Activated naive CD8-positive, alpha-beta T cell (primary cell): ENCODE results near the gene WBP11.

Experiments used
- H3K27ac Mint-ChIP-seq: one replicate; pipeline ENCODE4 v1.8.0; 2021; ENCODE audit warnings: mixed read lengths
- H3K27me3 Mint-ChIP-seq: one replicate; pipeline ENCODE4 v1.8.0; 2021; ENCODE audit warnings: mixed read lengths
- H3K36me3 Mint-ChIP-seq: one replicate; pipeline ENCODE4 v1.8.0; 2021; ENCODE audit warnings: mixed read lengths
- H3K4me1 Mint-ChIP-seq: one replicate; pipeline ENCODE4 v1.8.0; 2021; ENCODE audit warnings: low read depth, mixed read lengths
- H3K4me3 Mint-ChIP-seq: one replicate; pipeline ENCODE4 v1.8.0; 2021; ENCODE audit warnings: mild to moderate bottlenecking, mixed read lengths
- H3K9me3 Mint-ChIP-seq: one replicate; pipeline ENCODE4 v1.8.0; 2021; ENCODE audit warnings: low read depth, mixed read lengths

Gene WBP11

DNA sequence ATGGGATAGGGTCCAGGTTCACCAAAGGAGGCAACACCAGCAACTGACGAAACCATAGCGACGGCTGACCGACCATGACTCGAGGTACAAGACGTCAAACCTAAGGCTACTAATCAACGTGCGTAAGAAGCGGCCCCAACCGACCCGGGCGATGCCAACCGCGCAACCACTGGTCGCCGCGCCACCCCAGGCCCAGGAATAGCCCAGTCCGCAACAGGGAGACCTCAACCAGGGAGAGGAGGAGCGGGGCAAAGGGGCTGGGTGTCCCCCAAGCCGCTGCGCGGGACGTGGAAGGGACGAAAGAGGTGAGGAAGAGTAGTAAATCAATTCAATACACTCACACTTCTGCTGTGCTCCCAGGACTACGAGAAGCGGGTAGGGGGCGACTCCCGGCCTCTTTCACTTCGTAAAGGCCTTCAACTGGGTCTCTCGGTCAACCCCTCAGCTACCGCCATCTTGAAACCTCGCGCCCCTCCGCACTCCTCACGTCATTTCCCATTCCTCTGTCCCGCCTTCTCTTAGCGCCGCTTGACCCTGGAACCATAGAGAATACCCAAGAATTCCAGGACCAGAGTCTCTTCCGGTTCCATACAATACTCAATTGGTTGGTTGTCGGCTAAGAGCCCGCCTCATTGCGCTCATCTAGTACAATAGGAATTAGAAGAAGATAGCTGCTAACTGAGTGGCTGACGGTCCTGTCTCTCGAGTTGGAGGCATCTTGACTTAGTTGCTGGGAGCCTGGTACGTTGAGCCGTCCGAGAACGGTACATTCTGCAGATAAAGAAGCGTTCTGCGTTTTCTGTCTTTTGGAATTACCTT lies at the start of gene WBP11, which contains the start of gene C12orf60:
Gene WBP11, minus strand, starts transcription at position 468 of the 819 bp plus-strand sequence. CDS start 2,095 bp downstream, outside the sequence.
Gene C12orf60, plus strand, starts transcription at position 660 of the 819 bp plus-strand sequence. CDS start 19,266 bp downstream, outside the sequence.
- H3K4me3 Mint-ChIP-seq = no peak within 1 kb of the TSS
- H3K27ac Mint-ChIP-seq = no peak within 1 kb of the TSS
- H3K9me3 Mint-ChIP-seq = no peaks in the 10 kb centered on the region
- peaks cover 30% of the 10 kb centered on the region for H3K4me1 Mint-ChIP-seq
- H3K36me3 Mint-ChIP-seq = peaks cover 8% of the 10 kb centered on the region
- H3K27me3 Mint-ChIP-seq = no peaks in the 10 kb centered on the region

- peaks cover 5% of the 10 kb centered on the region for H3K9me3 Mint-ChIP-seq
- H3K36me3 Mint-ChIP-seq = peaks cover 5% of the 10 kb centered on the region
- H3K27ac Mint-ChIP-seq = no peak overlapping the region
- no peak overlapping the region for H3K4me3 Mint-ChIP-seq
- H3K27me3 Mint-ChIP-seq = no peaks in the 10 kb centered on the region
- no peaks in the 10 kb centered on the region for H3K4me1 Mint-ChIP-seq
Observed at GRCh38 chr12:14852880-14853279, 49.6 kb upstream of the WBP11 start.

GRCh38 chr12:14850929-14851663 lies 47.8 kb upstream of the WBP11 start:
- Mint-ChIP-seq H3K27ac (no peak overlapping the region), H3K4me3 (no peak overlapping the region), H3K9me3 (no peaks in the 10 kb centered on the region), H3K36me3 (no peaks in the 10 kb centered on the region), H3K4me1 (peaks cover 6% of the 10 kb centered on the region), H3K27me3 (no peaks in the 10 kb centered on the region)

DNA sequence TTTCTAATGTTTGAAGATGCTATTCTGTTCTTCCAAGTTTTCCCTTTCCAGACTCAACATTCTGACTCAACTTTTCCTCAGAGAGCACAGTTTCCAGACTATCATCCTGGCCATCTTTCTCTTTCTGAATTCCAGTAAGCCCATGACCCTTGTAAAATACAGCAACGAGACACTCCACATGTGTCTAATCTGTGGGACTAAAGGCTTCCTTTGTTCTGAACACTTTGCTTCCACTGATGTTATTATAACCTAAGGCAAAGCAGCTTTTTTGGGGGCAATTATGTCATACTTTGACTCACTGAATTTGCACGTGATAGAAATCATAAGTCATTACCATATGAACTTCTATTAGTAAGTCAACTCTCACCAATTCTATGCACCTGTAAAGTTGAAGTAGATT lies 46.4 kb upstream of the WBP11 start:
- no peaks in the 10 kb centered on the region for H3K27me3 Mint-ChIP-seq
- no peaks in the 10 kb centered on the region for H3K9me3 Mint-ChIP-seq
- no peak overlapping the region for H3K27ac Mint-ChIP-seq
- H3K4me1 Mint-ChIP-seq = peaks cover 12% of the 10 kb centered on the region
- H3K36me3 Mint-ChIP-seq = no peaks in the 10 kb centered on the region
- no peak overlapping the region for H3K4me3 Mint-ChIP-seq

DNA sequence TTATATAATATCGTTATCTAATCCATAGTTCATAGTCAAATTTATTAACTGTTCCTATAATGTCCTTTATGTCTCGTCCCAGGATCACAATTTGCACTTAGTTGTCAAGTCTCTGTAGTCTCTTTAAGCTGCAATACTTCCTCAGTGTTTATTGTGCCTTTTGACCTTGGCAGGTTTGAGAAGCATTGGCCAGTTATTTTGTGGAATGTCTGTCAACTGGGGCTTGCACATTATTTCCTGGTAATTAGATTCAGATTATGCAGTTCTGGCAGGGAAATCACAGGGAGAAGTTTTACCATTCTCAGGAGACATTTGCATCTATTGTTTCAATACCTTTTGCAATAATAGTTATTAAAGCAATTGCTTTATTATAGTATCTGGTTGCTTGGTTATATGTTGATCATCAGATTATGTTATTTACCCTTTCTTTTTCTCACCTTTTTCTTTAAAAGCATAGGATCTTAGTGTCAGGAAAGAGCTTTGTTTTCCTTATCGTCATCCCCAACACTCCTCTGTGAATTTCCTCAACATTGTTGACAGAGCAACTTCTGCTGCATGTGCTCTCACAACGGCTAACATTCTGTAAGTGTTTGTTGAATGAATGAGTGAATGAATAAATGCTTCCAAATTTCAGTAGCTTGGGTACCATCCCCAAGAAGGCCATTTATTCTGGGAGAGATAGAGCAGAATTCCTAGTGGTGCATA lies 43.8 kb upstream of the WBP11 start:
- H3K36me3 Mint-ChIP-seq = no peaks in the 10 kb centered on the region
- no peaks in the 10 kb centered on the region for H3K9me3 Mint-ChIP-seq
- no peak overlapping the region for H3K27ac Mint-ChIP-seq
- H3K4me1 Mint-ChIP-seq = peaks cover 12% of the 10 kb centered on the region
- no peak overlapping the region for H3K4me3 Mint-ChIP-seq
- no peaks in the 10 kb centered on the region for H3K27me3 Mint-ChIP-seq

DNA sequence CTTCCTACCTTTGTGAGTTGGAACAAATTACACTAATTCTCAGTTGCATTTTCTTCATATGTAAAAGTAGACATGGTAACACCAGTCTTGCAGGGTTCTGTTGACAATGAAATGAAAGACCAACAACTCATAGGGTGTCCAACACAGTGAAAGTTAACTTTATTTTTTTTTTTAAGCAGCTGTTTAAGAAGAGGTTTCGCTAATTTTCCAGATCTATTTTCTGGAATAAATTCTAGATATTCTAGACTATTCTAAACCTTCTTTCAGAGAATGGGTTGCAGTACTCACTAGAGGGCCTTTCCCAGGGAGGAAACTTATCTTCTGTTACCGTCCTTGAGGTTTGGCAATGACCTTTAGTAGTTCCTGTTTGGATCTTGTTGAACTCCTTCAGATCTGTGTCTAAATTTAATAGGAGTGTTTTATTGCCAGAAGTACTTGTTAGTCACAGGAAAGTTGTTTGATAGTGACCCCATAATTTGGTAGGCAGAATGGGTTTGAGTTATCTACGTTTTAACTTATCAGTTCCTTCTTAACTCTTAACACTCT lies 42.8 kb upstream of the WBP11 start:
- Mint-ChIP-seq H3K4me3 (no peak overlapping the region), H3K36me3 (no peaks in the 10 kb centered on the region), H3K27ac (no peak overlapping the region), H3K9me3 (no peaks in the 10 kb centered on the region), H3K27me3 (no peaks in the 10 kb centered on the region), H3K4me1 (peaks cover 12% of the 10 kb centered on the region)

DNA sequence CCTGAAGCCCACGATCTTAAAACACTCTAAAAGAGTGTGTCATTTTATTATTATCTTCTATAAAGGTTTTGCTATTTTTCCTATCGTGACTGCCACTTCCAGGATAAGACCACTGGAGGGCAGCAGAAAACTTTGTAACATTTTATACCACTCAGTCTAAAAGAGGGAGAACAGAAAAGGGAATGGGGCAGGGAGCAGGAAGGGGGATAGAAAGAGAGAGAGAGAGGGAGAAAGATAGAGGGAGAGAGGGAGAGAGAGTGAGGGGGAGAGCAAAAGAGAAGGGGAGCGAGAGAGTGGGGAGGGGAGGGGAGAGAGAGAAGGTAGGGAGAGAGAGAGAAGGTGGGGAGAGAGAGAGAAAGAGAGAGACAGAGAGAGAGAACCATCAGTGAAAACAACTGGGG lies 42.1 kb upstream of the WBP11 start:
- H3K4me3 Mint-ChIP-seq = peak overlapping the region; percentile 55

DNA sequence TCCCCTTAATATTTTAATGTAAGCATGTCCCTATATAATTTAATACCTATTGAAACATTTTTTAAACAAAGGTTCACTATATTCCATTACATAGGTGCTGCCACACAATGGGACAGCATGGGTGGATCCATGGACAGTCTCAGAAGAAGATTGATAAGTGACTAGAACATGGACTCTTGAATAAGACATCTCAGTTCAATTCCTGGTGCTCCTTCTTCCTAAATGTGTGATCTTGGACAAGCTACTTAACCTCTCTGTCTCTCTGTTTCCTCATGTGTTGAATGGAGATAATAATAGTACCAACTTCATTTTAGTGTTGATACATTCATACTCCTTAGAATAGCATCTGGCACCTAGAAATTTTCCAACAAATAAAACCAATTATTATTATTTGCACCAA lies 41.1 kb upstream of the WBP11 start:
- Mint-ChIP-seq H3K4me1 (peaks cover 12% of the 10 kb centered on the region), H3K36me3 (peaks cover 2% of the 10 kb centered on the region), H3K27me3 (no peaks in the 10 kb centered on the region), H3K9me3 (no peaks in the 10 kb centered on the region), H3K27ac (no peak overlapping the region), H3K4me3 (no peak overlapping the region)

More for the DNA sequence above, 42.1 kb upstream of the WBP11 start:
- no peak overlapping the region for H3K27ac Mint-ChIP-seq
- no peaks in the 10 kb centered on the region for H3K9me3 Mint-ChIP-seq
- peaks cover 12% of the 10 kb centered on the region for H3K4me1 Mint-ChIP-seq
- no peaks in the 10 kb centered on the region for H3K36me3 Mint-ChIP-seq
- H3K27me3 Mint-ChIP-seq = no peaks in the 10 kb centered on the region

DNA sequence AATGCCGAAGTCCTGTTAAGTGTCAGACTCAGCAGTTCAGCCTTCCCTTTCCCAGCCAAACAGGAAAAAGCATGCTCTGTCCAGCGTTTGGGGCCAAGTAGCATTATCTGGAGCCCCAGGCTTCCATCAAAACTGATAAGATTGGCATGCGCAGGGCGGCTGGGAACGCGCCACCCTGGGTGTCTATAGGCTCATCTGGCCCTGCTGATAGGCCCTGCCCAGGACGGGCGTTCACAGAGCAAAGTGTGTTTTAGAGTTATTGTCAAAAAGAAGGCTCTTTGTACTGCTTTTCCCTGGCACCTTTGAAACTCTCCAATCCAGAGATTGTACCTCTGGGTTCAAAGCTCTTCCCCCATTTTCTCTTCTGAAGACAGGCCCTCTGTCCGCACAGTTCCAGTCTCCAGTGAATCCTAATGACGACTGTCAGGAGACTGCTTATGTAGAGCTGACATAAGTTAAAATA lies 40.2 kb upstream of the WBP11 start, which contains the start of gene ART4:
Gene ART4, minus strand, starts transcription at position 102 of the 463 bp plus-strand sequence. CDS start 413 bp downstream, outside the sequence.
- H3K27ac Mint-ChIP-seq = no peak within 1 kb of the TSS
- H3K4me1 Mint-ChIP-seq = peaks cover 12% of the 10 kb centered on the region
- H3K36me3 Mint-ChIP-seq = peaks cover 5% of the 10 kb centered on the region
- H3K27me3 Mint-ChIP-seq = peaks cover 5% of the 10 kb centered on the region
- H3K4me3 Mint-ChIP-seq = no peak within 1 kb of the TSS
- H3K9me3 Mint-ChIP-seq = no peaks in the 10 kb centered on the region

- peaks cover 11% of the 10 kb centered on the region for H3K27me3 Mint-ChIP-seq
- no peak overlapping the region for H3K27ac Mint-ChIP-seq
- H3K9me3 Mint-ChIP-seq = no peaks in the 10 kb centered on the region
- H3K4me3 Mint-ChIP-seq = no peak overlapping the region
- H3K4me1 Mint-ChIP-seq = peaks cover 12% of the 10 kb centered on the region
- peaks cover 5% of the 10 kb centered on the region for H3K36me3 Mint-ChIP-seq
Observed at GRCh38 chr12:14842315-14842714, 39.0 kb upstream of the WBP11 start.

DNA sequence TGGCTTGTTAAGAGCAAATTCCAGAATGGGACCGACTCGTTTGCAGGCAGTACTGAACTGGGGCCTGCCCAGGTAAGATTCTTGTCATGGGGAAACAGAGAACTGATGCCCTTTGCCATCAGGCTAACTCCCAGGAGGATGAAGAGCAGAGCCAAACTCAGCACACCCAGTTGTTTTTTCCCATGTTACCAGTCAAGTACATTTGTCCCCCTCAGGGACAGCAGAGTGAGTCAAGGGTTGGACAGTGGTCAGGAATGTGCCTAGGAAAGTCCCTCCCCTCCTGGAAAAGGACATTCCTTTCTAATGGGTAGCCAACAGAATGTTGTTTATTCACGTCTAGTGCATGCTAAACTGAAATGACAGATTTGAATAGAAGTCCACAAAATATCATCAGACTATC lies 38.5 kb upstream of the WBP11 start:
- Mint-ChIP-seq H3K27me3 (peaks cover 11% of the 10 kb centered on the region), H3K4me3 (no peak overlapping the region), H3K27ac (no peak overlapping the region), H3K4me1 (peaks cover 12% of the 10 kb centered on the region), H3K9me3 (no peaks in the 10 kb centered on the region), H3K36me3 (peaks cover 5% of the 10 kb centered on the region)

DNA sequence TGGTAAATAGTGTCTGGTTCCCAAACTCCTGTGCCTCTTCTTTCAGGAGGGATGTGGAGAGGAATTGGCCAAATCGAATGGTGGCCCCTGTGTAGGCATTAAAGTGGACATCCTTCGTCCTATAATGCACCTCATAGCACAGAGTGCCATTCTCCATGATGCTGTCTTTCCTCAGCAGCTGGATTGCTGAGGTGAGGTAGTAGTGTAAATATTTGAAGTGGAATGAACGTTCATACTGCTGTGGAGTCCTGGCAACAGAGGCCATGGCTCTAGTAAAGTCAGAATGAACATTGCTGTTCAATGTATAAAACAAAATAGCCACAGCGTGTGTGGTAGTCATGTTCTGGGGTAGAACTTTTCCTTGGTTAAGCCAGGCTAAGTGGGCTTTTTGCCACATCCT lies 37.3 kb upstream of the WBP11 start:
- Mint-ChIP-seq H3K9me3 (no peaks in the 10 kb centered on the region), H3K4me1 (peaks cover 4% of the 10 kb centered on the region), H3K36me3 (peaks cover 5% of the 10 kb centered on the region), H3K27me3 (peaks cover 11% of the 10 kb centered on the region), H3K4me3 (no peak overlapping the region), H3K27ac (no peak overlapping the region)

GRCh38 chr12:14839262-14839661 lies 36.0 kb upstream of the WBP11 start:
- Mint-ChIP-seq H3K4me3 (no peak overlapping the region), H3K4me1 (no peaks in the 10 kb centered on the region), H3K27ac (no peak overlapping the region), H3K9me3 (no peaks in the 10 kb centered on the region), H3K36me3 (peaks cover 5% of the 10 kb centered on the region), H3K27me3 (peaks cover 13% of the 10 kb centered on the region)

DNA sequence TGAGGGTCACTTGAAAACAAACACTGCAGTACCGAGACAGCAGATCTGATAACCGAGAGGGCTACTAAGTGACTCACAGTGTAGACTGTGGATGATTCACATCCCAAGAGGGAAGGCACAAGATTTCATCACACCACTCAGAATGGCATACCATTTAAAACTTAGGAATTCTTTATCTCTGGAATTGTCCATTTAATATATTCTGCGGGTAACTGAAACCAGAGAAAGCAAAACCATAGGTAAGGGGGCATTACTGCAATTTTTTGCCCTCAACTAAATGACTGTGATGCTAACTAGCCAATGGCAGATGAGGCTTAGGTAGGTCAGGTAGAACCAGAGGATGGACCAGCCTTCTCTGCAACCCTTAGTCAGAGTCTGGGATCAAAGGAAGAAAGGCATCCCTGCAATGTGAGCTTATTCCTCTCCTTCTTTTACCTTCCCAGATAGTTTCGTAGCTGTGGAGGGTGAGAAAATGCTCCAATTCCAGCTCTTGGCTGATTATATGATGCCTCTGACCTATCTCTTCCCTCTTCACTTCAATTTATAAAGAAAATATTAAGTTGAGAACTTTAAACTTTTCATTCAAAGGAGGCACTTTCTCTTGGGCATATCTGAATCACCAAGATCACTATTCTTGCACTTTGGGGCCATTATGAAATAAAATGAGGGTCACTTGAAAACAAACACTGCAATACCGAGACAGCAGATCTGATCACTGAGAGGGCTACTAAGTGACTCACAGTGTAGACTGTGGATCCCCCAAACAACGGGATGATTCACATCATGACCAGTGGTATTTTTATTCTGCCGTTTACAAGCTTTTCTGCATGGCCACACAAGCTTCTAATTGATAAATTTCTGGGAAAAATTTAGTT lies 33.3 kb upstream of the WBP11 start:
- no peak overlapping the region for H3K27ac Mint-ChIP-seq
- H3K27me3 Mint-ChIP-seq = peaks cover 25% of the 10 kb centered on the region
- no peaks in the 10 kb centered on the region for H3K4me1 Mint-ChIP-seq
- no peak overlapping the region for H3K4me3 Mint-ChIP-seq
- peaks cover 7% of the 10 kb centered on the region for H3K36me3 Mint-ChIP-seq
- no peaks in the 10 kb centered on the region for H3K9me3 Mint-ChIP-seq
